Mesodermal cell (in vitro differentiated cells): ENCODE data around the gene COL17A1.
A peak's percentile ranks its signal among the peaks of the same experiment; 100 is the strongest.

ENCODE experiments used
- H3K27ac ChIP-seq: 2 replicates; pipeline ENCODE4 v1.7.0; 2013; ENCODE audit warnings: mild to moderate bottlenecking, low read depth, low read length, moderate library complexity; ENCODE audit not compliant: severe bottlenecking
- H3K36me3 ChIP-seq: 2 replicates; pipeline ENCODE4 v1.7.1; 2013; ENCODE audit warnings: mild to moderate bottlenecking, low read length, moderate library complexity; ENCODE audit not compliant: control insufficient read depth, insufficient read depth
- H3K4me1 ChIP-seq: one replicate; pipeline ENCODE4 v1.7.1; 2013; ENCODE audit warnings: mild to moderate bottlenecking, low read length; ENCODE audit not compliant: insufficient read depth, control insufficient read depth, poor library complexity, severe bottlenecking
- H3K4me3 ChIP-seq: 2 replicates; pipeline ENCODE4 v1.7.0; 2013; ENCODE audit warnings: low read length, control low read depth, mild to moderate bottlenecking; ENCODE audit not compliant: insufficient read depth, poor library complexity, severe bottlenecking; ENCODE audit errors: extremely low read depth
- H3K9me3 ChIP-seq: 2 replicates; pipeline ENCODE4 v1.7.1; 2013; ENCODE audit warnings: mild to moderate bottlenecking, low read length, moderate library complexity; ENCODE audit not compliant: control insufficient read depth
- WGBS, 2 experiments: methylation state at CpG; one replicate each; pipeline ENCODE4 v1.1.5; 2013; ENCODE audit warnings: missing lambda C conversion rate in 2 of 2; ENCODE audit not compliant: insufficient coverage in 2 of 2; 5-methylcytosine and 5-hydroxymethylcytosine counted together

Gene COL17A1

GRCh38 chr10:104096692-104097091 lies 11.0 kb upstream of the COL17A1 start:
- 100% methylated on average over 1 to 2 of the region's 2 CpGs for WGBS, 2 experiments
- H3K9me3 ChIP-seq, result peaks cover 11% of the 10 kb centered on the region
- H3K4me3 ChIP-seq, result no peak overlapping the region
- no peaks in the 10 kb centered on the region for H3K36me3 ChIP-seq
- H3K4me1 ChIP-seq, result no peaks in the 10 kb centered on the region
- no peak overlapping the region for H3K27ac ChIP-seq

- H3K4me1 ChIP-seq, result no peaks in the 10 kb centered on the region
- H3K9me3 ChIP-seq, result peaks cover 11% of the 10 kb centered on the region
- H3K27ac ChIP-seq, result no peak overlapping the region
- no peak overlapping the region for H3K4me3 ChIP-seq
- H3K36me3 ChIP-seq, result no peaks in the 10 kb centered on the region
Measured at GRCh38 chr10:104092749-104093148, 7.1 kb upstream of the COL17A1 start.

GRCh38 chr10:104090611-104091010 lies 4.9 kb upstream of the COL17A1 start:
- Histone ChIP-seq H3K4me3 (no peak overlapping the region), H3K4me1 (no peaks in the 10 kb centered on the region), H3K36me3 (no peaks in the 10 kb centered on the region), H3K9me3 (no peaks in the 10 kb centered on the region), H3K27ac (no peak overlapping the region)
- WGBS, 2 experiments, result 69% methylated on average over 2 of the region's 2 CpGs; no CpG with 5 or more reads in 1 of the 2 experiments

GRCh38 chr10:104089621-104090020 lies 3.9 kb upstream of the COL17A1 start:
- no peaks in the 10 kb centered on the region for H3K4me1 ChIP-seq
- H3K36me3 ChIP-seq, result no peaks in the 10 kb centered on the region
- H3K27ac ChIP-seq, result no peak overlapping the region
- H3K4me3 ChIP-seq, result no peak overlapping the region
- 90% methylated on average over 3 of the region's 3 CpGs; no CpG with 5 or more reads in 1 of the 2 experiments for WGBS, 2 experiments
- H3K9me3 ChIP-seq, result no peaks in the 10 kb centered on the region

GRCh38 chr10:104088239-104088638 lies 2.6 kb upstream of the COL17A1 start:
- H3K36me3 ChIP-seq, result no peaks in the 10 kb centered on the region
- no peak overlapping the region for H3K4me3 ChIP-seq
- H3K27ac ChIP-seq, result no peak overlapping the region
- no peaks in the 10 kb centered on the region for H3K4me1 ChIP-seq
- WGBS, 2 experiments, result 90 to 95% methylated on average over 3 to 4 of the region's 5 CpGs
- H3K9me3 ChIP-seq, result no peaks in the 10 kb centered on the region

GRCh38 chr10:104084482-104085142 lies 1.1 kb downstream of the COL17A1 start:
- Histone ChIP-seq H3K36me3 (no peaks in the 10 kb centered on the region), H3K27ac (no peak overlapping the region), H3K9me3 (no peaks in the 10 kb centered on the region), H3K4me3 (no peak overlapping the region), H3K4me1 (no peaks in the 10 kb centered on the region)
- 100% methylated on average over 1 to 2 of the region's 5 CpGs for WGBS, 2 experiments

- H3K36me3 ChIP-seq, result no peaks in the 10 kb centered on the region
- H3K9me3 ChIP-seq, result no peaks in the 10 kb centered on the region
- H3K27ac ChIP-seq, result no peak overlapping the region
Measured at GRCh38 chr10:104081998-104082397, 3.7 kb downstream of the COL17A1 start.

GRCh38 chr10:104080762-104081161 lies 4.9 kb downstream of the COL17A1 start:
- H3K9me3 ChIP-seq, result no peaks in the 10 kb centered on the region
- H3K4me1 ChIP-seq, result peaks cover 10% of the 10 kb centered on the region
- H3K27ac ChIP-seq, result no peak overlapping the region
- no peak overlapping the region for H3K4me3 ChIP-seq
- no CpG with 5 or more reads among the region's 1 CpG for WGBS, 2 experiments
- no peaks in the 10 kb centered on the region for H3K36me3 ChIP-seq

More at GRCh38 chr10:104081998-104082397, 3.7 kb downstream of the COL17A1 start:
- no peak overlapping the region for H3K4me3 ChIP-seq
- H3K4me1 ChIP-seq, result peaks cover 4% of the 10 kb centered on the region
- 83 to 90% methylated on average over 3 to 4 of the region's 5 CpGs for WGBS, 2 experiments

- 84 to 100% methylated on average over 2 to 3 of the region's 5 CpGs for WGBS, 2 experiments
- Histone ChIP-seq H3K9me3 (no peaks in the 10 kb centered on the region), H3K36me3 (no peaks in the 10 kb centered on the region), H3K27ac (no peak overlapping the region), H3K4me3 (no peak overlapping the region), H3K4me1 (peaks cover 10% of the 10 kb centered on the region)
Measured at GRCh38 chr10:104077663-104078151, 8.0 kb downstream of the COL17A1 start.

- Histone ChIP-seq H3K9me3 (no peaks in the 10 kb centered on the region), H3K4me3 (no peak overlapping the region), H3K27ac (no peak overlapping the region), H3K4me1 (peaks cover 10% of the 10 kb centered on the region), H3K36me3 (no peaks in the 10 kb centered on the region)
- WGBS, 2 experiments, result 15% methylated on average over 3 of the region's 3 CpGs; no CpG with 5 or more reads in 1 of the 2 experiments
Measured at GRCh38 chr10:104077247-104077646, 8.4 kb downstream of the COL17A1 start.

GRCh38 chr10:104076743-104077160 lies 8.9 kb downstream of the COL17A1 start:
- Histone ChIP-seq H3K9me3 (no peaks in the 10 kb centered on the region), H3K36me3 (no peaks in the 10 kb centered on the region), H3K27ac (peak overlapping the region; percentile 6), H3K4me1 (peaks cover 10% of the 10 kb centered on the region), H3K4me3 (no peak overlapping the region)
- 40% methylated on average over 1 of the region's 3 CpGs; no CpG with 5 or more reads in 1 of the 2 experiments for WGBS, 2 experiments
